Measurements from ENCODE around the gene RGR. TPM values are rescaled to one million over a fixed set of nuclear protein-coding genes. Genes with fewer than 3 reads are reported as not detected.

RGR gene
- total RNA-seq, 4 donors from 2014 or later = 4.0 TPM; not detected in 3

- no peaks in the 10 kb centered on the region for H3K27me3 ChIP-seq
- no peak for DNase-seq
- no peak overlapping the region for H3K4me3 ChIP-seq
- no peaks in the 10 kb centered on the region for H3K9me3 ChIP-seq
- TF ChIP-seq CTCF (IDR thresholded peaks at IDR 0.05) (no peak), POLR2A (IDR thresholded peaks at IDR 0.05) (no peak)
- H3K27ac ChIP-seq = no peak overlapping the region
- peaks cover 0 to 12% (median 0%) of the 10 kb centered on the region in 4 donors for H3K4me1 ChIP-seq
- no peaks in the 10 kb centered on the region for H3K36me3 ChIP-seq
These were observed 62.0 kb downstream of the RGR start for GRCh38 chr10:84306751-84307384.

- no peak for TF ChIP-seq CTCF (IDR thresholded peaks at IDR 0.05)
- no peak for TF ChIP-seq POLR2A (IDR thresholded peaks at IDR 0.05)
- H3K4me1 ChIP-seq = peaks cover 0 to 12% (median 0%) of the 10 kb centered on the region in 4 donors
- no peak for DNase-seq
- no peak overlapping the region for H3K27ac ChIP-seq
- no peaks in the 10 kb centered on the region for H3K36me3 ChIP-seq
- no peaks in the 10 kb centered on the region for H3K27me3 ChIP-seq
- no peak overlapping the region for H3K4me3 ChIP-seq
- no peaks in the 10 kb centered on the region for H3K9me3 ChIP-seq
These were observed 63.2 kb downstream of the RGR start for GRCh38 chr10:84308021-84308420.

- no peaks in the 10 kb centered on the region for H3K36me3 ChIP-seq
- H3K9me3 ChIP-seq = no peaks in the 10 kb centered on the region
- H3K4me3 ChIP-seq = no peak overlapping the region
- TF ChIP-seq POLR2A (IDR thresholded peaks at IDR 0.05) (no peak), CTCF (IDR thresholded peaks at IDR 0.05) (no peak)
- peak; percentile 29 to 73 (median 54) for DNase-seq
- H3K27me3 ChIP-seq = no peaks in the 10 kb centered on the region
- H3K27ac ChIP-seq = peak overlapping the region in 1 of 4 donors; percentile 14
- H3K4me1 ChIP-seq = peaks cover 0 to 12% (median 0%) of the 10 kb centered on the region in 4 donors
These were observed 63.8 kb downstream of the RGR start for GRCh38 chr10:84308481-84309304.

Other genes with a start within 250 kb of the RGR start
- gene GHITM, start 105.5 kb upstream of the RGR start, total RNA-seq = 100 to 1,000 TPM; 111 to 270 (median 143) TPM
- gene GPR15LG, start 71.3 kb upstream of the RGR start, total RNA-seq = 10 to 100 TPM; 23.1 to 83.2 (median 52.2) TPM
- gene CDHR1, start 50.5 kb upstream of the RGR start, total RNA-seq = 10 to 100 TPM; 22.6 to 87.0 (median 59.9) TPM
- not detected for gene LRIT2, start 19.5 kb upstream of the RGR start, total RNA-seq
- gene LRIT1, start 3.5 kb upstream of the RGR start, total RNA-seq = not detected
- gene CCSER2, start 83.5 kb downstream of the RGR start, total RNA-seq = 10 to 100 TPM; 33.7 to 63.9 (median 47.5) TPM

Data from Peyer's patch (tissue), 4 donors.